GM19043 (cell line): Measurements from ENCODE around the gene RNF2.

Source experiments
- ATAC-seq: cut with Tn5 transposase; IDR thresholded peaks from one replicate; pipeline ENCODE4 v1.9.1; 2021; ENCODE audit warnings: low read depth; ENCODE audit not compliant: unreplicated experiment

RNF2 gene

DNA sequence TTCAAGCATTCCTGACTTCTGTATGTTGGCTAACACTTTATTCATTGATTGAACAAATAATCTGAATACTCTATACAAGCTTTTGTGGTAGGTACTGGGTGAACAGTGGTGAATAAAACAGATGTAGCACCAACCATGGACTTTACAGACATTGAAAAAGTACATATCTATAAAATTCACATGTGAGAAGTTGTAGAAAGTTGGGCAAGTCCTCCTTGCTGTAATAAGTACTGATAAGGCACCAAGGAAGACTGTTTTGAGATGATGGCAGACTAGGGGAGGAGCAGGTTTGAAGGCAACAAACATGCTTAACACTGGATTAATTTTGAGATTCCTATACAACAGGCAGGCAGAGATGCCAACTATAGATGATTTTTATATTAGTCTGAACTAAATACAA, 42.4 kb downstream of the RNF2 start:
- ATAC-seq: no peak

DNA sequence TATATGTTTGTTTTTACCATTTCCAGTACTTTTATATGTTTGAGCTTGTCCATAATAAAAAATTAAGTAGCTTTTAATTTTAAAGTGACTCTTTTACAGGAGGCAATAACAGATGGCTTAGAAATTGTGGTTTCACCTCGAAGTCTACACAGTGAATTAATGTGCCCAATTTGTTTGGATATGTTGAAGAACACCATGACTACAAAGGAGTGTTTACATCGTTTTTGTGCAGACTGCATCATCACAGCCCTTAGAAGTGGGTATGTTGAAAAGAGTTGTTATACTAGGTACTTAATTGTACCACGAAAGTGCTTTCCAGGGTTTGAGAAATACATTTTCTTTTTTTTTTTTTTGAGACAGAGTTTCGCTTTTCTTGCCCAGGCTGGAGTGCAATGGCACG, 46.1 kb downstream of the RNF2 start:
- ATAC-seq: no peak

DNA sequence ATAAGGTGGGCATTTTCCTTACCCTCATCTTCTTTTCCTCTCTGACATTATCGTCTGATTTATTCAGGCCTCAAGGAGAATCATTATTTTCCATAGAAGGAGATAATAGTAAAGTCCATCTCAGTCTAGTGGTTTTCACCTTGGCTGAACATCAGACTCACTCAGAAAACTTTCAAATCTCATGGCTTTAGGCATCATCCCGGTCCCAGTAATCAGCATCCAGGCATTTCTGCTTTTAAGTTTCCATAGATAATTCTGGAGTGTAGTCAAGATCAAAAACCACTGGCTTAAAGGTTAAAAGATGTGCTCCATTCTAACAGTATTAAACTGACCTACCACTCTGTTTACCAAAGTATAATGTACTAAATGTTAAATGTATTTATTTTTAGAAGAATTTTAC, 49.4 kb downstream of the RNF2 start:
- no peak for ATAC-seq

DNA sequence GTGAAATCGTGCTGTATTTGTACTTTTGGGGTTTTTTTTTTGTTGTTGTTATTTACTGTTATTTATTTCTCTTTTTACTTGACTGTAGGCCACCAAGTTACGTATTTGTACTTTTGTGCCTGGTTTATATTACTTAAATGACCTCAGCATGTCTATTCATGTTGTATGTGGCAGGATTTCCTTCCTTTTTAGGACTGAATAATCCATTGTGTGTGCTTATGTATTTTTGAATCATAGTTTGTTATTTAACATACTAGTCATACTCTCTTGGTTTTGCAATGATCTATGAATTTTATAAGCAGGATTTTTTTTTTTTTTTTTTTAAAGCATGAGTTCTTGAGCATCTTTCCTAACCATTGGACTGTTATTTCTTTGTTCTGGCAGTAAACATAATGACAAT, 51.2 kb downstream of the RNF2 start:
- no peak for ATAC-seq

DNA sequence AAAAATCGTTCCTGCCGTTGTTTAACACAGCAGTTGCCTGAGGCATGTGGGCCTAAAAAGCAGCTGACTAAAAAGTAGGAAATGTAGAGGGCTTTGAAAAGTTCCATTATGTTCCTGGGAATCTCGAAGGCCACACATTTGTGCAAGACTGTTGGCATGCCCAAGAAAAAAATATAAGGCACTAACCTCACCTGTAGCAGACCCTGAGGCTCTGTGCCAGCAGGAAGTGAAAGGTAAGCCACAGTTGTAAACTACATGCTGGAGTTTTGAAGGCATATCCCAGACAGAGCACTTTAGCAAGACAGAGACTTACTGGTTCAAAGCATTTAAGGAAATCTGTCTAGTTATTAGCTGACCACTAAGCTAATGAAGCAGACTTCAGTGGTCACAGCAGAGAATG, 58.7 kb downstream of the RNF2 start:
- no peak for ATAC-seq

DNA sequence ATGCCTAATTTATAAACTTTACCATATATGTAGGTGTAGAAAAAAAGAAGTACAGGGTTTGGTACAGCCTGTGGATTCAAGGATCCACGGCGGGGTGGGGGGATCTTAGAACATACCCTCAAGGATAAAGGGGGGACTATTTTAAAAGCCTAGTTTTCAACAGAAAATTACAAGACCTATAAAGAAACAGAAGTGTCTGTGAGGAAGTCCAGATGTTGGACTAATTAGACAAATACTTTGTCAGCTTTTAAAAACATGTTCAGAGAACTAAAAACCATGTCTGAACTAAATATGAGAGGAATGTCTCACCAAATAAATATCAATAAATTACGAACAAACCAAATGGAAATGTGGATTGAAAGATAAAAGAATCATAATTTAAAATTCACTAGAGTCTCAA, 59.8 kb downstream of the RNF2 start:
- no peak for ATAC-seq

DNA sequence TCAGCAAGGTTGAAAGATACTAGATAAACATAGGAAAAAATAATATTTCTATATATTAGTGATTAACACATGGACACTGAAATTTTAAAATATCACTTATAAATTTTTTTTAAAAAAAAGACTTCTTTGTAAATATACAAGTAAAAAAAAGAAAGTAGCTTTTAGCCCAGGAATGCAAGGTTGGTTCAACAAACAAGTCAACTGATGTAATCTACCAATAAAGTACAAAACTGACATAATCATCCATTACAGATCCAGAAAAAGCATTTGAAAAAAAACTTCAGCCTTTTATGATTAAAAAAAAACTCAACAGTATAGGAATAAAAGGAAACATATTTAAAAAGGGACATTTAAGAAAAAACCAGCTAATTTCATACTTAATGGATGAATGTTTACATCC, 63.0 kb downstream of the RNF2 start:
- no peak for ATAC-seq

DNA sequence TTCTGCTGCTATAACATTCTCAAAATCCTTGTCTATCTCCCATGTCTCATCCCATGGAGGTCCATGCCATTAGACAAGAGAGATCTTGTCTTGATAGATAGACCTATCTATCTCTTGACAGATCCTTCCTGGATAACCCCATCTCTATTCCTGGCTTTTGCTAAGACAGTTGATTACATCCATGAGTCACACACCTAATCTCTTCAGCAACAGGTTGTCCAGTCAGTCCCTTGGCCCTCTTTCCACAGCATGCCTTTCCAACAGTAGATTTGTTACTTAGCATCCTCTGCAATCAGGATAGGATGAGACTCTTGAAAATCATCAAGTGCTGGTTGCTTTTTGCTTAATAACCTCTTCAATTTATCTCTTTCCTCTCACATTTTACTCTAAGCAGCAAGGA, 64.8 kb downstream of the RNF2 start:
- ATAC-seq: no peak

DNA sequence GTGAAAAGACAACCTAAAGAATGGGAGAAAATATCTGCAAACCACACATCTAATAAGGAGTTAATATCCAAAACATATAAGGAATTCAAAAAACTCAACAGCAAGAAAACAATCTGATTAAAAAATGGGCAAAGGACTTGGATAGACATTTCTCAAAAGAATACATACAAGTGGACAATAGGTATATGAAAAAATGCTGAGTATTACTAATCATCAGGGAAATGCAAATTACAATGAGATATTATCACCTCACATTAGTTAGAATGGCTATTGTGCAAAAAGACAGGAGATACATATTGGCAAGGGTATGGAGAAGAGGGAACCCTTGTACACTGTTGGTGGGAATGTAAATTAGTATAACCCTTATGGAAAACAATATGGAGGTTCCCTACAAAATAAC, 66.5 kb downstream of the RNF2 start:
- no peak for ATAC-seq

DNA sequence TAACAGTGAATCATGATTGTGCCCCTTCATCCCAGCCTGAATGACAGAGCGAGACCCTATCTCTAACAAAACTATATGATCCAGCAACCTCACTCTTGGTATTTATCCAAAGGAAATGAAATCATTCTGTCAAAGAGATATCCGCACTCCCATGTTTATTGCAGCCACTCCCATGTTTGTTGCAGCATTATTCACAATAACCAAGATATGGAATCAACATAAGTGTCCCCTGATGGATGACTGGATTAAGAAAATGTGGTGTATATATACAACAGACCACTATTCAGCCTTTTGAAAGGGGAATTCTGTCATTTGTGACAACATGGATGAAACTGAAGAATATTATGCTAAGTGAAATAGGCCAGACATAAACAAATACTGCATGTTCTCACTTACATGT, 67.0 kb downstream of the RNF2 start:
- no peak for ATAC-seq

DNA sequence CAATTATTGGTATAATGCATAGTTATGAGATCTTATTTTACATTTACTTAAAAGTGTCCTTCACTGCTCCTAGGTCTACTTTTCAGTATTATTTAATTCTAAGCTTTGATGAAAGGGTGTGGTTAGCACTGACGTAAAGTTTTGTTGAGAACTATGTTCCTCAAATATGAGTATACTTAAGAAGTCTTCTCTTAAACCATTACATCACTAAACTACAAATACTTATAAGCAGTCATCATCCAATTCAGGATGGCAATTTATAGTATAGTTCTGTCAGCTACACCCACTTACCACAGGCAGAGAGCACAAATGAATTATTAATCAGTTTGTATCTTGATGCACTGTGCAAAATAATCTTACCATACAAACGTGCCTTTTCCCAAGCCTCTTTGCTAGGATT, 84.3 kb downstream of the RNF2 start:
- no peak for ATAC-seq

DNA sequence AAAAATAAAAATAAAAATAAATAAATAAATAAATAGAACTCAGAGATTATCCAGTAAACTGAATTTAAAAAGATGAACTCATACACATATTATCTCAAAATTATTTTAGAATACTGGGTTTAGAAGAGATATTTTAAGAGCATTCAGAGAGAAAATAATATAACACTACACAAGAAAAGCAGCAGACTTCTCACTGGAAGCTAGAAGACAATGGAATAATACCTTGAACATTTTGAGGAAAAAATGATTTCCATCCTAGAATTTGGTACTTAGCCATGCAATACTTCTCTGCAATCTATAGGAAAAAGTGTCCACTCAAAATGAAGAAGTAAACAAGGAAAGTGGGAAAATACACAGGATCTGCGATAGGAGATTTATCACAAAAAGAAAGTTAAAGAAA, 87.2 kb downstream of the RNF2 start:
- no peak for ATAC-seq

DNA sequence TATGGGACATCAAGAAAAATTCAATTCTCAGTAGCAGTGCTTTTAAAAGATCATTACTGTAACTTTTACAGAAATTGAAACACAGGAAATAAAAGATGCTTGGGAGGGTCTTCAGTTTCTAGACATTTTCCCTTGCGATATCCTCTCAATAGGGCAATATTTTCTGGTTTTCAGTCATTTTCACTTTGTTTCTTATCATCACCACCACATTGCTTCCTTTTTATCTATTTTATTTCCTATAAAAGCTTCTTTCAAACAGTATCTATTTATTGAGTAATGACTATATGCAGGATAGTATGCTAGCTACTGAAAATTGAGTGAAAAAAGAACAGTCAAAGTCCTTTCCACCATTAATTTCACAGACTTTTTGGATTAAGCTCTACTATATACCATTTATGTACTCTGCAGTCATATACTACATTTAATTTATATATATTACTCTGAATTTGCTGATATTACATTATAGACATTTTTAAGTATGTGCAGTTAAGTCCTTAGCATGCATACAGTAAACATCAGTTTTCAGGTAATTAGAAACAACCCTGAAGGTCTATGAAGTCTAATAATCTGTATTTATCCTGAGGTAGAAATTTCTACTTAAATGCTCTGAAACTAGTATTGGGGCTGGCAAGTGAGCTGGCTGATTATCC, 92.7 kb downstream of the RNF2 start:
- no peak for ATAC-seq

DNA sequence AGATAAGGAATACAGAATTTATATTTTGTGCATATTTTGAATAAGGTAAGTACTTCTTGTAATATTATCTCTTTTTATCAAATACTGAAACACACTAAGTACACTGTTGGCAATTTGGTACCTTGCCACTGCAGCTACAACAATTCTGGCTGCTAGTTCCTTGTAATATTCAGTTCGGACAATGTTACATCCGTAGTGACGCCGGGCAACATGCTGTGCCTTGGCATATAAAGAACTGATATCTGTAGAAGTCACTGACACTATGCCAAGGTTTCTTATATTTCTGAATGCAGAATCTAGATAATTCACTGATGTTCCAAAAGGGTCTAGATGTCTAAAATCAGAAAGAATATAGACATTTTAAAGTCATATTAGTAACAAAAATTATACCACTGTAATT, 93.9 kb downstream of the RNF2 start:
- ATAC-seq: no peak

DNA sequence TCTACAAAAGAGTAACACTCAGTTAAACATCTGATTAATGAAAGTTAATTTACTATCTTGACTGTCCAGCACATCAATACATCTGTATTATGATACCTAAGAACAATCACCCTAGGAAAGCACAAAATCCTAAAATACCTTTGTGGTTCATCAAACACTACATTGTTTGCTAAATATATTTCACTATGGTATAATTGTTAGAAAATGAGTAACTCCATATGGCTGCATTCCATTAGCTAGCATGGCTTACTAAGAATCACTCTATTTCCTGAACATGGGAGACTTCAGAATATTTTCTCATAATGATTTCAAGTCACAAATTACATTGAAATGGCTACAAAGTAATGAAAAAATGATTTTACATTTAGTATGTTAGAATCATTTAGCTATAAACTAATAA, 98.9 kb downstream of the RNF2 start:
- no peak for ATAC-seq

DNA sequence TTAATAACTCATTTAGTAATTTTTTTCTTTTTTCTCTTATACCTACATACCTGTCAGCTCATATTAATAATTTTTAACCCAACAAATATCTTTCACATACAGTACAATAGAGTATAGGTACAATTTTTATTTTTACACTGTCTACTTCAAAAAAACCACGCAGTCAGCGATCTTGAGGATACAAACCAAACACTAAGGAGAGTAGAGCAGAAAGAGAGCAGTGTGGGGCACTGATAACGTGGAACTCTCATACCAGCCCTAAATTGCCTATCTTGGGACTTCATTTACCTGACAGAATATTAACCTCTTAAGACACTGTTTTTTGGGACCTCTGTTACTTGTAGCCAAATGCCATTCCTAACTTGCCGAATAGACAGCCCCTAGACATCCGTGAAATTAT, 105.9 kb downstream of the RNF2 start:
- ATAC-seq: no peak
